HepG2 (cell line): ENCODE measurements around the gene IKBIP. TPM values are rescaled to one million over a fixed set of nuclear protein-coding genes. Genes with fewer than 3 reads are reported as not detected.

ENCODE experiments used
- ARID2 ChIP-seq: sonication (generic); formaldehyde crosslinking; IDR thresholded peaks from 2 replicates; pipeline ENCODE4 v1.8.1; 2022; ENCODE audit warnings: mild to moderate bottlenecking, missing genetic modification reagents, borderline replicate concordance
- ISL2 ChIP-seq: sonication (generic); formaldehyde crosslinking; IDR thresholded peaks from 2 replicates; pipeline ENCODE4 v1.5.0; 2020; ENCODE audit warnings: missing genetic modification reagents
- MTA3 ChIP-seq: sonication (generic); formaldehyde crosslinking; IDR thresholded peaks from 2 replicates; pipeline ENCODE4 v1.4.0; 2020; ENCODE audit warnings: missing genetic modification reagents
- PITX1 ChIP-seq: sonication (generic); formaldehyde crosslinking; IDR thresholded peaks from 2 replicates; pipeline ENCODE4 v1.5.1; 2020; ENCODE audit warnings: mild to moderate bottlenecking, missing genetic modification reagents
- PLRG1 ChIP-seq: fragments of 450-650 bp; conservative IDR thresholded peaks from 2 replicates; pipeline ENCODE4 v1.6.1; 2016
- SRSF1 ChIP-seq: fragments of 200-400 bp; formaldehyde crosslinking; optimal IDR thresholded peaks from 2 replicates; pipeline ENCODE3; 2017; ENCODE audit warnings: mild to moderate bottlenecking, low read depth, low read length, moderate library complexity
- TBX2 ChIP-seq: sonication (generic); formaldehyde crosslinking; IDR thresholded peaks from 2 replicates; pipeline ENCODE4 v1.5.0; 2020; ENCODE audit warnings: missing genetic modification reagents, mild to moderate bottlenecking, borderline replicate concordance
- ZNF142 ChIP-seq: sonication (generic); formaldehyde crosslinking; IDR thresholded peaks from 2 replicates; pipeline ENCODE4 v1.4.0; 2020; ENCODE audit warnings: missing genetic modification reagents
- ZNF431 ChIP-seq: sonication (generic); formaldehyde crosslinking; IDR thresholded peaks from 2 replicates; pipeline ENCODE4 v1.9.0; 2022; ENCODE audit warnings: missing genetic modification reagents, low read depth, mild to moderate bottlenecking, borderline replicate concordance
- ZNF687 ChIP-seq: sonication (generic); formaldehyde crosslinking; IDR thresholded peaks from 2 replicates; pipeline ENCODE4 v1.5.1; 2020; ENCODE audit warnings: mild to moderate bottlenecking, missing genetic modification reagents, moderate library complexity
- ZNF891 ChIP-seq: sonication (generic); formaldehyde crosslinking; IDR thresholded peaks from 2 replicates; pipeline ENCODE4 v1.5.0; 2020; ENCODE audit warnings: mild to moderate bottlenecking, missing genetic modification reagents
- polyA plus RNA-seq, 8 experiments: library from polyadenylated mRNA; depleted of rRNA in 3 of 8; stranded (reverse) in 7 of 8; unstranded in 1 of 8; fragments of >200 nt; fragmentation: Illumina TruSeq in 4 of 8; extraction: Trizol in 4 of 8; gene quantifications; 2 replicates each; pipeline versions ENCODE4 v1.2.1 to v1.2.3, GENCODE V29; 2011 to 2016; ENCODE audit warnings: low read depth in 4 of 8, missing spikeins in 1 of 8, mixed read lengths in 1 of 8; ENCODE audit not compliant: insufficient read depth in 1 of 8
- total RNA-seq, 5 experiments: library from RNA; depleted of rRNA; stranded (reverse); fragments of >200 nt; fragmentation: Illumina TruSeq; extraction: Trizol; gene quantifications; 2 replicates each; pipeline ENCODE4 v1.2.3, GENCODE V29; 2016; ENCODE audit warnings: low read depth in 1 of 5
- TF ChIP-seq, protein P1 (sequence below): sonication (generic); formaldehyde crosslinking; IDR thresholded peaks from 2 replicates; pipeline ENCODE4 v1.8.0; 2022; ENCODE audit warnings: missing genetic modification reagents, mild to moderate bottlenecking, moderate library complexity, borderline replicate concordance
- TF ChIP-seq, protein P2 (sequence below): IDR thresholded peaks from 2 replicates; pipeline ENCODE4 v1.6.1; 2016
- TF ChIP-seq, protein P3 (sequence below): IDR thresholded peaks from 2 replicates; pipeline ENCODE4 v1.6.1; 2016; ENCODE audit warnings: low read depth, control low read depth

The IKBIP gene
- total and polyA plus RNA-seq, 2 of the 13 experiments (the other 11 are each of a cell fraction or from before 2014, with no cell fraction given) = 20.0 to 55.5 TPM

GRCh38 chr12:98593351-98594049 is 51.1 kb downstream of the IKBIP start, which contains the start of gene SLC25A3 (continued):
- peak; percentile 63; the same call in 1 of the 2 replicates for TF ChIP-seq ZNF431 (CRISPR knock-in tag)
- peak; percentile 52 for TF ChIP-seq SRSF1
- peak; percentile 85 for TF ChIP-seq ZNF142 (CRISPR knock-in tag)
- peak; percentile 68 for TF ChIP-seq PITX1
- peak; percentile 88 for TF ChIP-seq TBX2 (CRISPR knock-in tag)
- TF ChIP-seq PLRG1 = no peak
- no peak; the same call in 1 of the 2 replicates for TF ChIP-seq ARID2 (CRISPR knock-in tag)
- TF ChIP-seq ZNF891 (CRISPR knock-in tag) = peak; percentile 76
- TF ChIP-seq ISL2 = peak; percentile 62; the same call in 1 of the 2 replicates
- no peak for TF ChIP-seq MTA3
- TF ChIP-seq ZNF687 (CRISPR knock-in tag) = peak; percentile 78
- TF ChIP-seq, protein P1, sequence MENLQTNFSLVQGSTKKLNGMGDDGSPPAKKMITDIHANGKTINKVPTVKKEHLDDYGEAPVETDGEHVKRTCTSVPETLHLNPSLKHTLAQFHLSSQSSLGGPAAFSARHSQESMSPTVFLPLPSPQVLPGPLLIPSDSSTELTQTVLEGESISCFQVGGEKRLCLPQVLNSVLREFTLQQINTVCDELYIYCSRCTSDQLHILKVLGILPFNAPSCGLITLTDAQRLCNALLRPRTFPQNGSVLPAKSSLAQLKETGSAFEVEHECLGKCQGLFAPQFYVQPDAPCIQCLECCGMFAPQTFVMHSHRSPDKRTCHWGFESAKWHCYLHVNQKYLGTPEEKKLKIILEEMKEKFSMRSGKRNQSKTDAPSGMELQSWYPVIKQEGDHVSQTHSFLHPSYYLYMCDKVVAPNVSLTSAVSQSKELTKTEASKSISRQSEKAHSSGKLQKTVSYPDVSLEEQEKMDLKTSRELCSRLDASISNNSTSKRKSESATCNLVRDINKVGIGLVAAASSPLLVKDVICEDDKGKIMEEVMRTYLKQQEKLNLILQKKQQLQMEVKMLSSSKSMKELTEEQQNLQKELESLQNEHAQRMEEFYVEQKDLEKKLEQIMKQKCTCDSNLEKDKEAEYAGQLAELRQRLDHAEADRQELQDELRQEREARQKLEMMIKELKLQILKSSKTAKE (CRISPR knock-in tag) = no peak
- TF ChIP-seq, protein P2, sequence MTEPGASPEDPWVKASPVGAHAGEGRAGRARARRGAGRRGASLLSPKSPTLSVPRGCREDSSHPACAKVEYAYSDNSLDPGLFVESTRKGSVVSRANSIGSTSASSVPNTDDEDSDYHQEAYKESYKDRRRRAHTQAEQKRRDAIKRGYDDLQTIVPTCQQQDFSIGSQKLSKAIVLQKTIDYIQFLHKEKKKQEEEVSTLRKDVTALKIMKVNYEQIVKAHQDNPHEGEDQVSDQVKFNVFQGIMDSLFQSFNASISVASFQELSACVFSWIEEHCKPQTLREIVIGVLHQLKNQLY (CRISPR knock-in tag) = no peak
- TF ChIP-seq, protein P3, sequence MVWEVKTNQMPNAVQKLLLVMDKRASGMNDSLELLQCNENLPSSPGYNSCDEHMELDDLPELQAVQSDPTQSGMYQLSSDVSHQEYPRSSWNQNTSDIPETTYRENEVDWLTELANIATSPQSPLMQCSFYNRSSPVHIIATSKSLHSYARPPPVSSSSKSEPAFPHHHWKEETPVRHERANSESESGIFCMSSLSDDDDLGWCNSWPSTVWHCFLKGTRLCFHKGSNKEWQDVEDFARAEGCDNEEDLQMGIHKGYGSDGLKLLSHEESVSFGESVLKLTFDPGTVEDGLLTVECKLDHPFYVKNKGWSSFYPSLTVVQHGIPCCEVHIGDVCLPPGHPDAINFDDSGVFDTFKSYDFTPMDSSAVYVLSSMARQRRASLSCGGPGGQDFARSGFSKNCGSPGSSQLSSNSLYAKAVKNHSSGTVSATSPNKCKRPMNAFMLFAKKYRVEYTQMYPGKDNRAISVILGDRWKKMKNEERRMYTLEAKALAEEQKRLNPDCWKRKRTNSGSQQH (CRISPR knock-in tag) = peak; percentile 82; the same call in 1 of the 2 replicates
